ENCODE results near the gene PHACTR3. TPM values are rescaled to one million over a fixed set of nuclear protein-coding genes. Genes with fewer than 3 reads are reported as not detected.

Gene PHACTR3
- total RNA-seq, 1 donor from 2014 or later = 1.1 TPM

GRCh38 chr20:59581993-59582679, 22.2 kb upstream of the PHACTR3 start:
- Mint-ChIP-seq H3K4me3 (ENCODE audit: low read depth) (no peak overlapping the region), H3K27ac (no peak overlapping the region), H3K27me3 (peaks cover 63% of the 10 kb centered on the region), H3K4me1 (ENCODE audit: low read depth) (no peaks in the 10 kb centered on the region), H3K9me3 (ENCODE audit: low read depth) (no peaks in the 10 kb centered on the region), H3K36me3 (ENCODE audit: insufficient read depth) (no peaks in the 10 kb centered on the region)
- DNase-seq (ENCODE audit: low spot score, unreplicated experiment) = no peak
- TF ChIP-seq, protein P1, sequence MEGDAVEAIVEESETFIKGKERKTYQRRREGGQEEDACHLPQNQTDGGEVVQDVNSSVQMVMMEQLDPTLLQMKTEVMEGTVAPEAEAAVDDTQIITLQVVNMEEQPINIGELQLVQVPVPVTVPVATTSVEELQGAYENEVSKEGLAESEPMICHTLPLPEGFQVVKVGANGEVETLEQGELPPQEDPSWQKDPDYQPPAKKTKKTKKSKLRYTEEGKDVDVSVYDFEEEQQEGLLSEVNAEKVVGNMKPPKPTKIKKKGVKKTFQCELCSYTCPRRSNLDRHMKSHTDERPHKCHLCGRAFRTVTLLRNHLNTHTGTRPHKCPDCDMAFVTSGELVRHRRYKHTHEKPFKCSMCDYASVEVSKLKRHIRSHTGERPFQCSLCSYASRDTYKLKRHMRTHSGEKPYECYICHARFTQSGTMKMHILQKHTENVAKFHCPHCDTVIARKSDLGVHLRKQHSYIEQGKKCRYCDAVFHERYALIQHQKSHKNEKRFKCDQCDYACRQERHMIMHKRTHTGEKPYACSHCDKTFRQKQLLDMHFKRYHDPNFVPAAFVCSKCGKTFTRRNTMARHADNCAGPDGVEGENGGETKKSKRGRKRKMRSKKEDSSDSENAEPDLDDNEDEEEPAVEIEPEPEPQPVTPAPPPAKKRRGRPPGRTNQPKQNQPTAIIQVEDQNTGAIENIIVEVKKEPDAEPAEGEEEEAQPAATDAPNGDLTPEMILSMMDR (IDR thresholded peaks at IDR 0.05; ENCODE audit: unreplicated experiment) = no peak

DNA sequence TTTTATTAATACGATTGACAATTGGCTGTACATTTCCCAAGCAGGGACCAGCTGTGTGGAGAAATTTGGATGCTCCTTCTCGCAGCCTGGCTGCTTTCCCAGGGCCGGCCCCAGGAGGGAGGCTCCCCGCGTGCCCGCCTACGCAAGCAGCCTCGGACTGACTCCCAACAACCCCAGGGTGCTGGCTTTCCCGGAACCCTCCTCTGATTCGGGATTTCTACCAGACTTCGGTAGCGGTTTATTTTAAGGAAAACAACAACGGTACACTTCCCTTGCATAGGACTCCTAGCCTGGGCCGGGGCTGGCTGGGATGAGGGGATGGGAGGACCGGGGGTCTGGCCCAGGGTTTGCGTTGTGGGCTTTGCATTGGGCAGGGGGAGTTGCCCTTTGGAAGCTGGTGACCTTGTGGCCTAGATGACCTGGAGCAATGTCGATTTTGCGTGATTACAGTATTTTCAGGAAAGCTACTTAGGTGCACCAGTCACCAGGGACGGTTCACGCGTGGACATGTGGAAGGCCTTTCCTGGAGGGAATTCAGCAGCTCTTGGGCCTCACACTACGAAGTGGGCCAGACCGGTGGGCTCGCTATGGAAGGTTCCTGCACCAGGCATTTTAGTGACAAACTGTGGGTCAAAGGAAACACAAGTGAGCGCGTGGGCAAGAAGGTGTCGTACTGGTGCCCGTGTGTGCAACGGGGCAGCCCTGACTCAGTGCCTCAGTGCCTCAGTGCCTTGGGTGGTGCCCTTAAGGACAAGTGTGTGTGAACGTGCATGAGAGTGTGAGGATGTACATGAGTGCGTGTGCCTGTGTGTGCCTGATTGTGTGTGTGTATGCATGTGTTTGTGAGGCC, 20.7 kb upstream of the PHACTR3 start:
- H3K36me3 Mint-ChIP-seq (ENCODE audit: insufficient read depth) = no peaks in the 10 kb centered on the region

GRCh38 chr20:59584278-59584925, 19.9 kb upstream of the PHACTR3 start:
- TF ChIP-seq, protein P1 (IDR thresholded peaks at IDR 0.05; ENCODE audit: unreplicated experiment) = no peak
- H3K36me3 Mint-ChIP-seq (ENCODE audit: insufficient read depth) = no peaks in the 10 kb centered on the region
- DNase-seq (ENCODE audit: low spot score, unreplicated experiment) = no peak
- no peaks in the 10 kb centered on the region for H3K9me3 Mint-ChIP-seq (ENCODE audit: low read depth)
- H3K27me3 Mint-ChIP-seq = peaks cover 53% of the 10 kb centered on the region
- no peak overlapping the region for H3K27ac Mint-ChIP-seq
- no peak overlapping the region for H3K4me3 Mint-ChIP-seq (ENCODE audit: low read depth)
- no peaks in the 10 kb centered on the region for H3K4me1 Mint-ChIP-seq (ENCODE audit: low read depth)

More for the DNA sequence above, 20.7 kb upstream of the PHACTR3 start:
- H3K4me1 Mint-ChIP-seq (ENCODE audit: low read depth) = no peaks in the 10 kb centered on the region
- H3K27ac Mint-ChIP-seq = no peak overlapping the region
- DNase-seq (ENCODE audit: low spot score, unreplicated experiment) = no peak
- TF ChIP-seq, protein P1 (IDR thresholded peaks at IDR 0.05; ENCODE audit: unreplicated experiment) = no peak
- no peaks in the 10 kb centered on the region for H3K9me3 Mint-ChIP-seq (ENCODE audit: low read depth)
- no peak overlapping the region for H3K4me3 Mint-ChIP-seq (ENCODE audit: low read depth)
- peaks cover 57% of the 10 kb centered on the region for H3K27me3 Mint-ChIP-seq

DNA sequence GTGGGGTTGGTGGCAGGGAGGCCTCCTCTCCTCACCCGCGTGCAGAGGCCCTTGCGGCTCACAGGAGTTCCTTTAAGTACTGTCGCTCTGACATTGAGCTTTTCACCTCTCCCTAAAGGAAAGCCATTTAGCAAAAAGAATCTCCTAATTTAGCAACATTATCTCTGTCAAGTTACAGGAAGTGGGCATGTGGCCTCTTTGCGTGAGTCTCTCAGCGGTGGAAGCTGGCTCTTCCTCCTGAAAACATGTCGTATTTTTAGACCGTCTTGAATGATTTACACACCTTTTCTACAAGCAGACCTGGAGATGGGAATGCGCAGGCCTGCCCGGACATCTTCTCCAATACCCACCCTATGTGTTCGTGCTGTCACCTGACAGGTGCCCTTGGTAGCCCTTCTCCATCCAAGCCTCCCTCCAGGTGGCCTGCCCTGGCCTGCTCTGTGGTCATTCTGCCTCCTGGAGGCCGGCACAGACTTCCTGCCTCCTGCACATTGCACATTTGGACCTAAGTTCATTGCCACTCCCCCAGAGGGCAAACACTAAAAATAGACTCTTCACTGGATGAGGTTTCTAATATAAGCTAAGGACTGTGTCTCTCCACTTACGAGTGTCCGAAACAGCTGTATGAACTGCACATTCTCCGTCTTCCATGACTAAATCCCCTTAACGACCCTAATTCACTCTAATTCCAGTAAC, 18.5 kb upstream of the PHACTR3 start:
- DNase-seq (ENCODE audit: low spot score, unreplicated experiment) = no peak
- Mint-ChIP-seq H3K4me1 (ENCODE audit: low read depth) (no peaks in the 10 kb centered on the region), H3K4me3 (ENCODE audit: low read depth) (no peak overlapping the region), H3K27me3 (peaks cover 49% of the 10 kb centered on the region), H3K27ac (no peak overlapping the region), H3K36me3 (ENCODE audit: insufficient read depth) (no peaks in the 10 kb centered on the region), H3K9me3 (ENCODE audit: low read depth) (no peaks in the 10 kb centered on the region)
- TF ChIP-seq, protein P1 (IDR thresholded peaks at IDR 0.05; ENCODE audit: unreplicated experiment) = no peak

GRCh38 chr20:59586613-59587012, 17.7 kb upstream of the PHACTR3 start:
- Mint-ChIP-seq H3K27ac (no peak overlapping the region), H3K27me3 (peaks cover 49% of the 10 kb centered on the region), H3K9me3 (ENCODE audit: low read depth) (no peaks in the 10 kb centered on the region), H3K4me3 (ENCODE audit: low read depth) (no peak overlapping the region), H3K36me3 (ENCODE audit: insufficient read depth) (no peaks in the 10 kb centered on the region), H3K4me1 (ENCODE audit: low read depth) (no peaks in the 10 kb centered on the region)
- TF ChIP-seq, protein P1 (IDR thresholded peaks at IDR 0.05; ENCODE audit: unreplicated experiment) = no peak
- DNase-seq (ENCODE audit: low spot score, unreplicated experiment) = no peak

Data from progenitor cell of endocrine pancreas (in vitro differentiated cells).